ENCODE results near the gene AUH.

The AUH gene

DNA sequence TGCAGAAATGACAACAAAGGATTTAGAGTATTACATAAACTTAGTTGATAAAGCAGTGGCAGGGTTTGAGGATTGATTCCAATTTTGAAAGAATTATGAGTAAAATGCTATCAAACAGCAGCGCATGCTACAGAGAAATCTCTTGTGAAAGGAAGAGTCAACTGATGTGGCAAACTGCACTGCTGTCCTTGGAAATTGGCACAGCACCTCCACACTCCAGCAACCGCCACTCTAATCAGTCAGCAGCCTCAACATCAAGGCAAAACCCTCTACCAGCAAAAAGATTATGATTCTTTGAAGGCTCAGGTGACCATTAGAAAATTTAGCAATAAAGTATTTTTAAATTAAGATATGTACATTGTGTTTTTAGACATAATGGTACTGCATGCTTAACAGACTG lies 66.4 kb downstream of the AUH start:
- DNase-seq (ENCODE audit: low read depth): no peak

DNA sequence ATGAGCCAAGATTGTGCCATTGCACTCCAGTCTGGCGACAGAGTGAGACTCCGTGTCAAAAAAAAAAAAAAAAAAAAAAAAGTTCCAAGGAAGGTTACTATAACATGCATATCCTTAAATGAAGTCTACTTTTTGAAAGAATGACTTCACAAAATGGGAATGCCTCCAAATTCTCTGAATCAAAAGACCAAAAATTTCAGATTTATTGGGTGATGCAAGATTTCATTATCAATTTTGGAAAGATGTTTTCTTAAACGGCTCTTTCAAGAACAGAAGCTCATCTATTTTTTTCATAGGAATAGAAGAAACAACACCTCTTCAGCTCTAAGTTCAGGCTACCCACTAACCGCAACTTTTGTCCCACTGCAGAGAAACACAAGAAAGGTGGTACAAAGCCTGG lies 69.9 kb downstream of the AUH start:
- DNase-seq (ENCODE audit: low read depth): no peak

DNA sequence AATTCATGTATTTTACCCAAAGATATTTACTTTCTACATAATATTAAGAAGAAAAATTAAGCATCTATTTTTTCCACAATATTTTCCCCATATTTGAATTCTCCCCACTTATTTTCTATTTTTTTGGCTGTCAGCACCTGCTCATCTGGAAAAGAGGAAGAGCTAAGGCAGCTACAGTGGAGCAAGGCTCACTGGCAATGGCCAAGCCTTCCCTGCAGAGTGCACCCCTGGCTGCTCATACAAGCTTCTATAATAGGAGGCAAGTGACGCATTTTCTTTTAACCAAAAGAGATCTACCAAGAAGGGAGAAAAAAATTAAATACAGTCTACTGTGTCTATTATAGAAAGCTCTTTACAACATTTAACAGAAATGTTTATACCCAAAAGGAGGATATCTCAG lies 72.5 kb downstream of the AUH start:
- no peak for DNase-seq (ENCODE audit: low read depth)

DNA sequence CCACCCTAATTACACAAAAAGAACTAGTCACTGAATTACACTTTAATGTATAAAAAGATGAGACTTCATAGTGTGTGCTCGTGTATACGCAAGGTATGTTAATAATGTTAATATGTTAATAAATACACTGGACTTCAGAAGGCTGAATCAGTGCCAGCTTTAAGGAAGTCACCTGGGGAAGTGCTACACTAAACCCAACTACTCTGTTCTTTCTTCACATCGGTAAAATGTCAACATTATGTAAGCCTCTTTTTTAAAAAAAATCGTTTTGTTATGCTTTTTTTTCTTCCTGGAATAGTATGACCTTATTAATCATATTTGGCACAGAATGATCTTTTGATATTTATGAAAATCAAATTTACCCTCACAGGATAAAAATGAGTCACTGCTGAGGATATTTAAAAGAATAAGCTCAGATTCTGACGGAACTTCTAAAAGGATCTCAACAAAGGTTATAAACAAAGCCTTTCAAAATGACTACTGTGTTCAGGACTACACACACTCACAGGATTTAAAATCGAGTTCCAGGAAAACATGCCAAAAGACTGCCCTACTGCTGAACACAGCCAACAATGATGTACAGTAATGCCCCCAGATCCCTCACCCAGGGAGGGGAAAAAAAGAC lies 75.9 kb downstream of the AUH start:
- no peak for DNase-seq (ENCODE audit: low read depth)

DNA sequence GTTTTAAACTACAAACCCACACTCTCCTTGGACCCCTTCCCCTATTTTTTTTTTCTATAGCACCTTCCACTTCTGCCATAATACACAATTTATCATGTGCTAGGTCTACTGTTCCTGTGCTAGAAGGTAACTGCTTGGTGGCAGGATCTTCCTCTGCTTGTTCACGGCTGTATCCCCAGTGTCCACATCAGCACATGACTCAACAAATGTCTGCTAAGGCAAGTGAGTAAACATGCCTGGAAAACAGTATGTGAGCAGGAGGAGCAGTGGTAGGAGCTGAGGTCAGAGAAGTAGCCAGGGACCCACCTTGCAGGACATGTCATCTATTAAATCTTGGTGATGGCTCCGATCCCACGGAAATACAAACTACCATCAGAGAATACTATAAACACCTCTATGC lies 79.4 kb downstream of the AUH start:
- no peak for DNase-seq (ENCODE audit: low read depth)

DNA sequence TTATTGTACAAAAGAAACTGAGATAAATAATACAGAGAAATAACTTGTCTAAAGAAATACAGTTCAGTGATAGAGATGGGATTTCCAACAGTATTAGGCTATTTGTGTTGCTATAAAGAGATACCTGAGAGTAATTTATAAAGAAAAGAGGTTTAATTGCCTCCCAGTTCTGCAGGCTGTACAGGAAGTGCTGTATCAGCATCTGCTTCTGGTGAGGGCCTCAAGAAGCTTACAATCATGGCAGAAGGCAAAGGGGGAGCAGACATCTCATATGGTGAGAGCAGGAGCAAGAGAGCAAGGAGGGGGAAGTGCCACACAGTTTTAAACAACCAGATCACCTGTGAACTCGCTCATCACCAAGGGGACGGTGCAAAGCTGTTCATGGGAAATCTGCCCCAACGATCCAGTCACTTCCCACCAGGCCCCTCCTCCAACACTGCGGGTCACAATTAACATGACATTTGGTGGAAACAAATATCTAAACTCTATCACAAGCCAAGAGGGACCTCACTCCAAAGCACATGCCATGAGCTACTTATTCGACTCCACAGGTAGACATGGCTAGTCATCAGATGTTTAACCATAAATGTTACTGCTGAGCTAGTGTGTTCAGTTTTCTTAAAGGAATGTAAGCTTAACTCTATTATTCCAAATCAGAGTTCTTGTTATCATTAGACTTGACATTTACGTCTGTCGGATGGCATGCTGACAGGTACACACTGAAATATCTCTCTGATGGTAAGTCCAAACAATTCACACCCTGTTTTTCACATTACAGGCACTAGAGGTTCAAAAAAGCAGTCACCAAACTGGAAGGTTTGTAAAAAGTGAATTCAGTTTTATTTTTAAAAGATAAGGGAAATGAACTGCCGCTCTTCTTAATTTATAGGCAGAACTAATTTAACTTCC lies 82.2 kb downstream of the AUH start:
- no peak for DNase-seq (ENCODE audit: low read depth)

DNA sequence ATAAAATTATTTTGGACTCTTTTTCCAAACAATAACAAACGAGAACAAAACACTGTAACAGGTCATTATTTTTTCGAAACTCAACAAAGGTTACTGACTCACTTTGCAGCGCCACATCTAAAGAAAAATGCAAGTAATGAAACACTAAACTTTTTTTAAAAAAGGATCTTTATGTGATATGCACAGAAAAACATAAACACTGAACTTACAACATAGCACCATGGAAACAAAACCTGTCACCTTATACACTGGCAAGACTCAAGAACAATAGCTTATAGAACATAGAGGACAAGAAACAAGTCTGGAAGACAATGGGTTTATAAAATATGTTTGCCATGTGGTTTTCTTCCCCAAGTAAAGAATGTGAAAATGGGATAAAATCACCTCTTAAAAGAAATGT lies 85.2 kb downstream of the AUH start:
- no peak for DNase-seq (ENCODE audit: low read depth)

DNA sequence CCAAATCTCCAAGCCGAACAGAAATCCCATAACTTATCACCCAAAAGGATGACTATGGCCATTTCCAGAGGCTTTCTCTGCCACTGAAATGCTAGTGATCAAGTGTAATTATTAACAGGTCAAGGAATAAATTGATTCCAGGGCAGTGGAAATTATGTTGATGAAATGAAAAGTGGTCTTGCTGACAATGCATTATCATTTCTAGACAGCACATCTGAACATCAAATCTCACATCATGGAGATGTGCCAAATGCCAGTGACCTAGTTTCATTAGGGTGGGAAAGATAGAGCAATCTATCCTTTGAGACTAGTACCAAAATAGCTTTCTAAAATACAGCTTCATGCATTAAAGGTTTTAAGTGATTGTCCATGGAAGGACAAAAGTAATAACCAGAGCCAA lies 86.1 kb downstream of the AUH start:
- no peak for DNase-seq (ENCODE audit: low read depth)

DNA sequence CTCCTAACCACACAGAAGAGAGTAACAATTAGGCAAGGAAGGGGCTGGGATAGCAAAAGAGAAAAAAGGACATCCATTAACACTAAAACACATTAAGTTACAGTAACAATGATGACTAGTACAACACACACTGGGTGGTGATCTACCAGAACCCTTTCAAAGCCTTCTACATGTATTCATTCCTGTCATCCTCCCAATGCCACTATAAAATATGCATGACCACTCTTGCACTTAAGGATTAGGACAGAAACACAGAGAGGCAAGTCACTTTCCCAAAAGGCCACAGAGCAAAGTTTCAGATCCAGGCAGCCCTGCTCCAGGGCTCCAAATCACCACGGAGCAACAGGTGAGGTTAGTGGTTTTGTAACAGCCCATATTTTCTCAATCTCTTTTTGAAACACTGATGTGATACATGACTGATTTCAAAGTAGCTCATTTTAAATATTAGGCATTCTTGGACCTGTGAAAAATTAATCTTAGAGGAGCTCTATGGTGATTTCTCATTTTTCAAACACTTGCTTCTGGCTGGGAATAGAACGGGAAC lies 86.7 kb downstream of the AUH start:
- no peak for DNase-seq (ENCODE audit: low read depth)

DNA sequence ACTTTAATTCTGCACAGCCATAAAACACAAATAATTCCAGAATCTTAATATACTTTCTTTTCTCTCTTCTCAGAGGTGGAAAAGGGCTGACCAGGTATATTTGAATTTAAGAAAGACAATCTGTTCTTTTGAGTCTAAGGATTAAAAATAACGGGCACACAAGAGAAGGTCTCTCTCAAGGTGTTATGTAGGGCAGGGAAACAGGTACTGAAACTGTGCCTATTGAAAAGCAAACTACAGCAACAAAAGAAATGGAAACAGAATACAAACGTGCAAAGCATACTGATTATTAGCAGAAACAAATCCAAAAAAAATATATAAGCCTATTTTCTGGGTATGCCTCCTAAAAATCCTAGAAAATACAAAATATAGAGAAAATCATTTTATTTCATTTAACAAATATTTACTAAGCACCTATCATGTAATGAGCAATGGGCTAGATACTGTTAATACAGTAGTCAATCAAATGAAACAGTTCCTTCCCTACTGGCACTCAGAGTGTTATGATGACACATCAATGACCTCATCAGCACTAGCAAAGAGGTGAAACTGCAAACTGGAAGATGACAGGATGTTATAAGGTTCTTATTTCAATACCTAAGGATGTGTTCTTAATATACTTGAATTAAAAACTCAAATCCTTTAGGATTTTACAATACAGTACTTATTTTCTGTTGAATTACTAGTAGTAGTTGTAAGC lies 87.7 kb downstream of the AUH start:
- peak; percentile 44 for DNase-seq (ENCODE audit: low read depth)

DNA sequence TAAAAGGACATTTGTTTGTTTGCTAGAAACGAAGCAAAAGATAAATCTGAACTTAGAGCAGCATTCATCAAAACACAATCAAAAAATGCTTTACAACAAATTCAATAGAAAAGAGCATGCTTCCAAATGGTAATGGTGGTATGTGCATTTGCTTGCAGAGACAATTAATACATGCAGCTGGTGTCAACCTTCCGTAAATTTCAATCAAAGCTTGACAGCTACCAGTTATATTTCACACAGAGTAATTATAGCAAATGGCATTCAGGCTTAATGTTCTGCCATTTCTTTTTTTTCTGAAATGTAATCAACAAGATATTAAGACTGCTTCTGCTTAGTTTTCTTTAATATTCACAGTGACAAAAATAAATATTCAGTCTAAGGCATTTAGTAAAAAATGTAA lies 90.6 kb downstream of the AUH start:
- DNase-seq (ENCODE audit: low read depth): no peak

DNA sequence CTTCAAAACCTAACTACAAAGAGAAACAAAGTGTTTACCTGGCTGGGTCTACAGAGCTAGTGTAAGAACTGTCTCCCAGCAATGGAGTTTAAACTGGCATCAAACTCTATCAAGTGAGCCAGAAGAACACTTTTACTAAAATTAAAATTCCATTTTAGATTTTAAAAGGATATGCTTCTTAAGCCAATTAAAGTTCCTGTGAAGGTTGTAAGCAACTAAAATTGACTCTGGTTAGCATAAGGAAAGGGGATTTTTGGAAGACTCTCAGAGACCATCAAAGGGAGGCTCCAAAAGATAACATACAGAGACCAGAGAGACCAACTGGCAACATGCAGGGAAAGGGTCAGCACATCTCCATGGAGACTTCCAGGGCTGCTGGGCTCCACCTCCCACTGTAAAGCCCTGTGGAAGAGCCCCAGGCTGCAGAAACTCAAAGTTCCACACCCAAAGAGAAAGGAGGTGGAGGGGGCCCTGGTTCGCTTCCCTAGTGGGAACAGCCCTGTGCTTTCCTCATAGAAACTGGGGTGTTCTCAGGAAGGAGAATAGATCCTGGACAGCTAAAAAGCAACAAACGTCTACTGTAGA lies 91.7 kb downstream of the AUH start:
- DNase-seq (ENCODE audit: low read depth): no peak

DNA sequence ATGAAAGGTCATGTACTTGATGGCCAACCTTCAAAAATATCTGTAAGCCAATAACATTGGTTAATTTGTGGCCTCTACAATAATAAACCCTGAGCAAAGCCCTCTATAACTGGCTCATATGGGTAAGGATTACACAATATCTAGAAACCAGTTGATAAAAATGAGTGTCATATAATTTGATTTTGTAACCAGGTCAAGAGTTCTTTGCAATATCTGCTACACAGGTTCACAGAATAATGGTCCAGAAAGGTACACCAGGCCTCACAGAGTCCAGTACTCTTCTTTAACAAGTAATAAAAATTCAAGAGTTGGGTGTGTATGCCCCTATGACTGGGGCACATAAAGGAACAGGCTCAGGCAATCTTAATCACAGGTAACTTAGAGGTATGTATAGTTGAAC lies 95.3 kb downstream of the AUH start:
- DNase-seq (ENCODE audit: low read depth): no peak

DNA sequence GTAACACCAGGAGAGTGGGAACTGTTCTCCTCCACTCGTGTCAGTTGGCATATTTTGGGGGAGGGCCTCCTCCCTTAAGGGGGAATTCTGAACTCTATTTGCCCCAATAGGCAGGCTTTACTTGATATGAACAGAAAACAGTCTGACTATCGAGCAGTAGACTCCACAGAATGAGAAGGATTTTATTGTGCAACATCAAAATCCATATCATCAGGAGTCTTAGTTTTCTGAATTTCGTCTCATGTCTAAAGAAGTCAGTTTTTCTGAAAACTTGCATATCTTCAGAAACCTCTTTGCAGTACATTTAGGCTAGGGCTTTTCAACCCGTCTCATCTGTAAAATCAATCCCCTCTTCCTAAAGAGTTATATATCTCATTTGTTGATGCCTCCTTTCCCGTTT lies 96.2 kb downstream of the AUH start:
- DNase-seq (ENCODE audit: low read depth): no peak

DNA sequence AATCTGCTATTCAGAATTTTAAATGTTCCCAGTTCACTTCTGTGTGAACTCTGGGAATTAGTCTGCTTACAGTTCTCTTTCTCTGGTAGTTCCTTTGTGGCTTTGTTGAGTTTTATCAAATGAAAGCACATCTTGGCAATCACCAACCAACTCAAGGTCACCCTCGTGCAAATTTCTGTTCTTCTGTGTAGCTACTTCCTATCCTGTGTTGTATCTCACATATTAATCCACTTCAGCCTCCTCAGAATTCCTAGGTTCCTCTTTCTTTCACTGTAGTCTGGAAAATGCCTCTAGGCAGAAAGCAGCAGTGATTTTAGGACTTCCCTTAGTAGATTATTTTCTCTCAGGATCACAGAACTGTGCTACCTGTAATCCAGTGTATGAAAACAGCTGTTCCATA lies 100.3 kb downstream of the AUH start:
- DNase-seq (ENCODE audit: low read depth): no peak

DNA sequence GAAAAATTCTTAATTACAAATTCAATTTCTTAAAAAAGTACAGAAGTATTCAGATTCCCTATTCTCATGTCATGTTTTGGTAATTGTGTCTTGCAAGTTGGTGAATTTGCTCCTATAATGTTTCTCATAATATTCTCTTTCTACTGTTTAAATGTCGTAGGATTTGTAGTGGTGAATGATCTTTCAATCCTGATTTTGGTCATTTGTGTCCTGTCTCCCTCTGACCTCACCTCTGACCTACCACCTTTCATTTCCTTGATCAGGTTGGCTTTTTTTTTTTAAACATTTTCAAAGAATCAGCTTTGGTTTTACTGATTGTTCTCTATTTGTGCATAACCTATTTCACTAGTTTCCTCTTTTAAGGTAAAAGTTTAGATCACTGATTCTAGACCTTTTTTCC lies 102.6 kb downstream of the AUH start:
- DNase-seq (ENCODE audit: low read depth): no peak

DNA sequence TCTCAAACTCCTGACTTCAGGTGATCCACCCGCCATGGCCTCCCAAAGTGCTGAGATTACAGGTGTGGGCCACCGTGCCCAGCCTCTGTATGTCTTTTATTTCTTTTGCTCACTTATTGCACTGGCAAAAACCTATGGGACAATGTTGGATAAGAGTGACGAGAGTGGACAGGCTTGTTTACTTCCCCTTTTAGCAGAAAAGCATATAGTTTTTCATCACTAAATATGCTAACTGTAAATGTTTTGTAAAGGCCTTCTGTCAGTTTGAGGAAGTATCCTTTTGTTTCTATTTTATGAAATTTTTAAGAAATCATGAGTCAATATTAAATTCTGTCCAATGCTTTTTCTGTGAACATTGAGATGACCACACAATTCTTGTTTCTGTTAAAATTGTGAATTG lies 103.3 kb downstream of the AUH start:
- DNase-seq (ENCODE audit: low read depth): no peak

DNA sequence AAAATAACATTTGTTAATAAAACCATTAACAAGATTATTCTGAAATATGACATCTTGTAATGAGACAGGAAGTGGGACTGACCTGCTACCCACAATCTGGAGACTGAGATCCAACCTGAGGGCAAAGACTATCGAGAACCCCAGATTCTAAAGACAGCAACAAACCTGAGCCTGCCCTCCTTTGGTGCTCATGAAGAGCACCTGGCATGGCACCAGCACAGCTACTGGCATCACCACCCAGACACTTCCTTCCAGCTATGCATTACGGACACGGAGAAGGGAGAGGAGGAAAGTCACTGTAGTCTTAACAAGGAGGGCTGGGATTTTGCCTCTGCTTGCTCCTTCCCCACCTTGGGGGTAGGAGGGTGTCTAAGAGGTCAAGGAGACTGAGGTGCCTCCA lies 105.5 kb downstream of the AUH start:
- DNase-seq (ENCODE audit: low read depth): no peak

DNA sequence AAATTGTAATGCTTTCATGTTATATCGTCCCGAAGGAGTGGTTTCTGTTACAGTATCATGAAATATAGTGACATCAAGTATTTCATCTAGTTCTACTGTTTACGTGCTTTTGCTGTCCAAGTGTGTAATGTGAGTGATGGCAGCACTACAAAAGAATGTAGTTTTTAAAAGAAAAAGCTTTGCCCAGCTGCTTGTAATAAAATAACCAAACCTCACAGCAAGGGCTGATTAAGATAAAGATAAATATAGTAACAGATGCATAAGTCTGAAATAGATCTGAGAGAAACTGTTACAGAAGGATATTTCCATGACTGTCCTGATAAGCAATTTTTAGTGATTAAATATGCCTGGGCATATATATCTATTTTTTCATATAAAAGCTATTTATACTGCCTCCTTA lies 106.4 kb downstream of the AUH start:
- peak; percentile 25 for DNase-seq (ENCODE audit: low read depth)

DNA sequence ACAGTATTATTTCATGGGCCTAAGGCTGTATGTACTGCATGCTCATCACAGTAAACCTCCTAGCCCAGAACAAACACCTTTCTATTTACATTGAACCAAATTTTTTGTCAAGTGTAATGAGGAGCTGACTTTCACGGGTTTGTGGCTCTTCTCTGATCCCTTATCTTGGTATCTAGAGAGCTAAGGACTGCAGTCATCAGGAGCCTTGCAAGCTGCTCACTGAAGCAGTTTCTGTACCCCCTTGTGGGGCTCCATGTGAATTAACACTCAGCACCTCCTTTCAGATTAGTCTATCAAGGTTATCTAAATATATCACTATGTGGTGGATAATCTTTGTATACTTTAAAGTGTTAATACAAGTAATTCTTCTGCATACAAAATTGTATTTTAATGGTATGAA lies 108.2 kb downstream of the AUH start:
- no peak for DNase-seq (ENCODE audit: low read depth)

DNA sequence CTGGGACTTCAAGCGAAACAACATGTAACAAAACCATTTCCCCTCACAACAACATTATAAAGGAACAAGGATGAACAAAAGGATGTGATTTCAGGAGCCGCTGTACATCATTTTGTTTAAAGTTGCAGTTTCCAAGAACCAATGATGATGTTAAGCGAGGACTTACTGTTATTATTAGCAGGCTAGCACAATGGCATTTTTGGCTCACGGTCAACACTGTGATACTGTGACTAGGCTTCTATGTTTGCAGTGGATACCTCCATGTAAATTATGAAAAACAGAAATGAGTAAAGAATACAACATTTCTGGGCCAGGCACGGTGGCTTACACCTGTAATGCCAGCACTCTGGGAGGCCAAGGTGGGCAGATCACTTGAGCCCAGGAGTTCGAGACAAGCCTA lies 113.0 kb downstream of the AUH start:
- no peak for DNase-seq (ENCODE audit: low read depth)

DNA sequence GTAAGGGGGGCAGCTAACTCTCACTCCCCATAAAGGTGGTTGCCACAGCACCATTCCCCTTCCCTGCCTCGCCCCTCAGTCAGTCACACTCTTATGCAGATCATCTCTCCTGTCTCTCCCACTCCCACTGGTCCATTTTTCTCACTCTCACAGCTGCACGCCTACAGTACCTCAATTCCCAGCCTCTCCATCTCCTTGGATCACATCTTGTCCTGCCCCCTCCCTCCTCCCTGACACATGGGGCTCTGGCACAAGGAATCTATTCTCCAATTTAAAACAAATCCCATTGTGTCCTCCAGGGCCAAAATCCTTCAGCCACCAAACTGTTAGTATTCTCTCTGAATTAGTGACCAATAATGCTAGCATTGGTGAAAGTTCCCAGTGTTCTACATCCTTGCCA lies 114.4 kb downstream of the AUH start:
- no peak for DNase-seq (ENCODE audit: low read depth)

DNA sequence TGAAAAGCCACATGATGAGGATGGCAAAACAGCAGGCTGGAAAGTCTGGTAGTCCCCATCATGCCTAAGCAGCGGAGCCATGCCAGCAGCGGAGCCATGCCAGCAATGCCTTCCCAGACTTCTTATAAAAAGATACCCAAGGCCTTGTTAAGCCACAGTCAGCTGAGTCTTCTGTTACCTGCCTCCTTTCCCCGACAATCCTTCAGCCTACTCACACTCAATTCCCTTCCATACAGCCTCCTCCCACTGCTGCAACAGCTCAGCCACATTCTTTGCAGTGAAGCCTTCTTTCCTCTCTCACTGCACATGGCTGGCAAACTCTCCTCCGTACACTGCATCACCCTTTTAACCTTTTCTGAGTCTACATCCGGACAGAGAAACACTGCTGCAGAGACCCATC lies 114.9 kb downstream of the AUH start:
- DNase-seq (ENCODE audit: low read depth): no peak
